GM12878 (cell line): ENCODE measurements around the gene THAP9. TPM values are rescaled to one million over a fixed set of nuclear protein-coding genes. Genes with fewer than 3 reads are reported as not detected.

Source experiments
- ATAC-seq: fragments of 200-7000 bp; cut with Tn5 transposase; 3 replicates; pipeline ENCODE4 v1.9.1; 2020; ENCODE audit warnings: mild to moderate bottlenecking, moderate library complexity
- BruUV-seq: library from RNA; stranded (reverse); fragments of 400-500 nt; replicated peaks from 2 replicates; lab custom pipeline; 2021; lab: Mats Ljungman, UMichigan
- CTCF ChIA-PET: fragments of 300-600 bp; sonication (Branson Sonifier 250); formaldehyde crosslinking; extraction: SDS; loops from one replicate; lab custom pipeline; 2021; ENCODE audit warnings: inconsistent platforms; lab: Yijun Ruan, JAX
- POLR2A ChIA-PET: fragments of 350-600 bp; formaldehyde crosslinking; extraction: SDS; loops from one replicate; lab custom pipeline; 2021; ENCODE audit warnings: inconsistent platforms; lab: Charles Lee
- RAD21 ChIA-PET: fragments of 300-600 bp; sonication (Branson Sonifier 250); formaldehyde crosslinking; loops from one replicate; lab custom pipeline; 2023; ENCODE audit warnings: antibody characterized with exemption; ENCODE audit not compliant: unreplicated experiment; lab: Charles Lee
- SMC1A ChIA-PET: fragments of 300-600 bp; sonication (Branson Sonifier 250); formaldehyde crosslinking; loops from one replicate; lab custom pipeline; 2023; ENCODE audit not compliant: unreplicated experiment, uncharacterized antibody; lab: Charles Lee
- DNase-seq: peaks from one replicate; pipeline ENCODE4 v3.0.0-alpha.2; 2011; ENCODE audit warnings: low read depth, low spot score
- FAIRE-seq: peaks from 3 replicates; lab custom pipeline; 2011; peaks lifted over from hg19 to GRCh38; lab: Jason Lieb, UNC
- H2AFZ ChIP-seq: 2 replicates; pipeline ENCODE4 v1.6.0; 2011; ENCODE audit warnings: low read depth, low read length, control low read depth; ENCODE audit not compliant: control insufficient read depth
- H3K27ac ChIP-seq: 2 replicates; pipeline ENCODE4 v1.5.1; 2011; ENCODE audit warnings: control low read depth; ENCODE audit not compliant: control insufficient read depth, insufficient read depth
- H3K27me3 ChIP-seq, 2 experiments: replicated peaks in 1 of 2; 2 replicates each; pipeline versions ENCODE4 v1.6.0 to v1.6.1; 2011; ENCODE audit warnings: low read length in 1 of 2; ENCODE audit not compliant: control insufficient read depth in 2 of 2, insufficient read depth in 2 of 2
- H3K36me3 ChIP-seq, 2 experiments: 2 replicates each; pipeline ENCODE4 v1.5.1; 2011; ENCODE audit warnings: low read length in 1 of 2; ENCODE audit not compliant: control insufficient read depth in 2 of 2, insufficient read depth in 2 of 2
- H3K4me1 ChIP-seq: 2 replicates; pipeline ENCODE4 v1.6.1; 2011; ENCODE audit warnings: mild to moderate bottlenecking, low read length, moderate library complexity, mixed read lengths; ENCODE audit not compliant: control insufficient read depth, insufficient read depth
- H3K4me2 ChIP-seq: 2 replicates; pipeline ENCODE4 v1.6.0; 2011; ENCODE audit warnings: control low read depth; ENCODE audit not compliant: control insufficient read depth, insufficient read depth
- H3K4me3 ChIP-seq: fragments of 200-600 bp; sonication (generic); 2 replicates; pipeline ENCODE4 v1.5.1; 2016
- H3K79me2 ChIP-seq: 2 replicates; pipeline ENCODE4 v1.6.0; 2011; ENCODE audit warnings: low read length; ENCODE audit not compliant: control insufficient read depth, insufficient read depth
- H3K9ac ChIP-seq: 2 replicates; pipeline ENCODE4 v1.8.0; 2011; ENCODE audit warnings: low read length, control low read depth, mixed read lengths; ENCODE audit not compliant: control insufficient read depth, insufficient read depth
- H3K9me3 ChIP-seq: replicated peaks from 3 replicates; pipeline ENCODE4 v1.5.1; 2011; ENCODE audit warnings: mild to moderate bottlenecking, low read length; ENCODE audit not compliant: control insufficient read depth, insufficient read depth
- H4K20me1 ChIP-seq: 2 replicates; pipeline ENCODE4 v1.6.0; 2011; ENCODE audit not compliant: control insufficient read depth, insufficient read depth
- ATF2 ChIP-seq: IDR thresholded peaks from 2 replicates; pipeline ENCODE4 v1.6.1; 2012; ENCODE audit warnings: low read length, inconsistent platforms
- CEBPB ChIP-seq, 2 experiments: fragments of 150-350 bp in 1 of 2; IDR thresholded peaks; 2 replicates each; pipeline ENCODE4 v1.6.1; 2012 to 2014; ENCODE audit warnings: low read depth in 2 of 2, low read length in 2 of 2, borderline replicate concordance in 1 of 2, inconsistent platforms in 1 of 2
- E4F1 ChIP-seq: fragments of 450-650 bp; IDR thresholded peaks from 2 replicates; pipeline ENCODE4 v1.6.1; 2018; ENCODE audit warnings: borderline replicate concordance, mild to moderate bottlenecking; ENCODE audit not compliant: partially characterized antibody
- HSF1 ChIP-seq: fragments of 150-350 bp; IDR thresholded peaks from 2 replicates; pipeline ENCODE4 v1.6.1; 2014; ENCODE audit warnings: mild to moderate bottlenecking, low read depth, low read length
- NR2C1 ChIP-seq: fragments of 450-650 bp; IDR thresholded peaks from 2 replicates; pipeline ENCODE4 v1.6.1; 2017; ENCODE audit warnings: antibody characterized with exemption, mild to moderate bottlenecking, moderate library complexity
- POU2F2 ChIP-seq: IDR thresholded peaks from 3 replicates; pipeline ENCODE4 v1.6.1; 2011; ENCODE audit warnings: low read depth, mild to moderate bottlenecking, low read length, borderline replicate concordance
- SIX5 ChIP-seq: IDR thresholded peaks from 2 replicates; pipeline ENCODE4 v1.6.1; 2011; ENCODE audit warnings: mild to moderate bottlenecking, low read depth, low read length, moderate library complexity; ENCODE audit not compliant: severe bottlenecking
- SPI1 ChIP-seq: IDR thresholded peaks from 2 replicates; pipeline ENCODE4 v1.6.1; 2011; ENCODE audit warnings: low read depth, mild to moderate bottlenecking, low read length, moderate library complexity, borderline replicate concordance; ENCODE audit not compliant: insufficient read depth
- SREBF2 ChIP-seq: IDR thresholded peaks from 2 replicates; pipeline ENCODE4 v1.6.1; 2012; ENCODE audit warnings: mild to moderate bottlenecking, low read length
- TAF1 ChIP-seq: IDR thresholded peaks from 2 replicates; pipeline ENCODE4 v1.6.1; 2011; ENCODE audit warnings: mild to moderate bottlenecking, low read depth, low read length, borderline replicate concordance
- TCF3 ChIP-seq: IDR thresholded peaks from 2 replicates; pipeline ENCODE4 v1.6.1; 2012; ENCODE audit warnings: low read depth, mild to moderate bottlenecking, low read length, borderline replicate concordance; ENCODE audit not compliant: insufficient read depth
- USF2 ChIP-seq: IDR thresholded peaks from 2 replicates; pipeline ENCODE4 v1.6.1; 2011; ENCODE audit warnings: low read depth, low read length, improper control_type of control experiment, borderline replicate concordance
- ZNF384 ChIP-seq: IDR thresholded peaks from 2 replicates; pipeline ENCODE4 v1.6.1; 2012; ENCODE audit warnings: low read depth, mild to moderate bottlenecking, low read length, improper control_type of control experiment, borderline replicate concordance
- WGBS: methylation state at CpG from one replicate; pipeline ENCODE4 v1.1.6; 2016; ENCODE audit warnings: low lambda C conversion rate; ENCODE audit not compliant: insufficient replicate concordance, insufficient coverage; ENCODE audit errors: missing lambda C conversion rate; 5-methylcytosine and 5-hydroxymethylcytosine counted together
- in situ Hi-C: fragments of 300-500 bp; cut with MboI; formaldehyde crosslinking; loops from 9 replicates; pipeline ENCODE4 v1.14.3; 2018; ENCODE audit warnings: mixed read lengths
- intact Hi-C: fragments of 100-400 bp; cut with micrococcal nuclease; formaldehyde crosslinking; loops from one replicate; pipeline ENCODE4 v1.14.2; 2022; ENCODE audit not compliant: unreplicated experiment
- polyA plus RNA-seq, 11 experiments: library from polyadenylated mRNA; depleted of rRNA in 4 of 11; unstranded in 6 of 11; stranded (reverse) in 5 of 11; fragments of >200 nt; fragmentation: Nextera tagmentation in 4 of 11; fragmentation: Illumina TruSeq in 1 of 11; extraction: Ambion mirVana in 4 of 11; extraction: Trizol in 1 of 11; gene quantifications; 1 replicate in 1 of 11; 2 replicates in 10 of 11; pipeline versions ENCODE4 v1.2.1 to v1.2.3, GENCODE V29; 2011 to 2016; ENCODE audit warnings: inconsistent platforms in 2 of 11, missing spikeins in 2 of 11, low read depth in 1 of 11
- total RNA-seq, 4 experiments: library from RNA; depleted of rRNA in 3 of 4; stranded (reverse); fragments of >200 nt in 3 of 4; fragmentation: Illumina TruSeq in 1 of 4; extraction: Trizol in 1 of 4; gene quantifications; 2 replicates each; pipeline versions ENCODE4 v1.2.1 to v1.2.3, GENCODE V29; 2013 to 2021

The THAP9 gene
- total and polyA plus RNA-seq, 10 of the 15 experiments (the other 5 are each of a cell fraction or from before 2014, with no cell fraction given) = 2.1 to 4.9 (median 3.3) TPM

GRCh38 chr4:82918091-82918490 lies 17.6 kb downstream of the THAP9 start (continued):
- no peak for TF ChIP-seq TCF3
- no peak for TF ChIP-seq HSF1
- no peak for TF ChIP-seq CEBPB (IDR thresholded peaks at IDR 0.05; ENCODE audit: borderline replicate concordance in 1 of 2, low read depth in 2 of 2, low read length in 2 of 2)
- TF ChIP-seq NR2C1 = no peak
- TF ChIP-seq POU2F2 = no peak
- no peak for TF ChIP-seq ATF2
- TF ChIP-seq TAF1 = no peak

- RAD21 ChIA-PET = no interaction called here
- TF ChIP-seq ATF2 = no peak
- no peak for TF ChIP-seq E4F1
- no peak for TF ChIP-seq SIX5
- TF ChIP-seq USF2 = no peak
- TF ChIP-seq SREBF2 = no peak
- 0 out of 2 replicates have a peak, but pooled peaks have one; percentile 8 for TF ChIP-seq SPI1
- TF ChIP-seq ZNF384 = no peak
Observed at GRCh38 chr4:82919386-82919785, 18.9 kb downstream of the THAP9 start.

More at GRCh38 chr4:82919386-82919785, 18.9 kb downstream of the THAP9 start:
- no peak for FAIRE-seq
- ChIA-PET CTCF (interaction anchor here (1.3 kb wide), 1 partner anchor 13 kb away, joined by 3 read pairs; no protein-coding TSS in a partner anchor), SMC1A (interaction anchor here (1.1 kb wide), 1 partner anchor 13 kb away, joined by 4 read pairs; no protein-coding TSS in a partner anchor), POLR2A (no interaction called here)
- intact Hi-C loops = no loop called here
- no peak overlapping the region for H3K4me3 ChIP-seq
- no peaks in the 10 kb centered on the region for H3K4me1 ChIP-seq
- peaks cover 0 to 3% of the 10 kb centered on the region in 2 experiments; a peak in 3 of 4 replicates for H3K36me3 ChIP-seq
- H2AFZ ChIP-seq = no peak overlapping the region
- no peaks in the 10 kb centered on the region for H3K79me2 ChIP-seq
- no peaks in the 10 kb centered on the region for H4K20me1 ChIP-seq
- no peaks in the 10 kb centered on the region for H3K9me3 ChIP-seq
- in situ Hi-C loops = no loop called here
- no peak for DNase-seq
- H3K27ac ChIP-seq = no peak overlapping the region
- ATAC-seq = no peak
- H3K27me3 ChIP-seq = no peaks in the 10 kb centered on the region
- no peak overlapping the region for H3K4me2 ChIP-seq
- BruUV-seq = no TSS peak
- 65% methylated on average over 2 of the region's 2 CpGs for WGBS
- H3K9ac ChIP-seq = no peak overlapping the region
